DOHH2 (cell line): ENCODE results near the gene NFKBIE.

Source experiments
- H3F3A ChIP-seq: fragments of 200-600 bp; sonication (generic), shearing (Covaris generic); 2 replicates; pipeline ENCODE4 v1.6.0; 2016; ENCODE audit warnings: antibody characterized with exemption, mild to moderate bottlenecking; ENCODE audit not compliant: control insufficient read depth, insufficient read depth
- H3K27ac ChIP-seq: fragments of 200-600 bp; sonication (generic); 2 replicates; pipeline ENCODE4 v1.5.1; 2014; ENCODE audit warnings: low read depth, mild to moderate bottlenecking, low read length, moderate library complexity
- H3K27me3 ChIP-seq: fragments of 200-600 bp; sonication (generic); 2 replicates; pipeline ENCODE4 v1.6.1; 2014; ENCODE audit warnings: mild to moderate bottlenecking, low read length, mixed read lengths; ENCODE audit not compliant: control insufficient read depth
- H3K36me3 ChIP-seq: fragments of 200-600 bp; sonication (generic); 2 replicates; pipeline ENCODE4 v1.6.1; 2014; ENCODE audit warnings: mild to moderate bottlenecking, low read length, moderate library complexity, mixed read lengths; ENCODE audit not compliant: control insufficient read depth
- H3K4me1 ChIP-seq: fragments of 200-600 bp; sonication (generic); 2 replicates; pipeline ENCODE4 v1.6.1; 2014; ENCODE audit warnings: mild to moderate bottlenecking, low read length, mixed read lengths; ENCODE audit not compliant: control insufficient read depth
- H3K4me2 ChIP-seq: fragments of 200-600 bp; sonication (generic); 2 replicates; pipeline ENCODE4 v1.6.0; 2014; ENCODE audit warnings: mild to moderate bottlenecking, low read length, moderate library complexity
- H3K4me3 ChIP-seq: fragments of 200-600 bp; sonication (generic); 2 replicates; pipeline ENCODE4 v1.5.1; 2014; ENCODE audit warnings: mild to moderate bottlenecking, low read length, mixed read lengths
- H3K79me2 ChIP-seq: fragments of 200-600 bp; sonication (generic); 2 replicates; pipeline ENCODE4 v1.6.1; 2014; ENCODE audit warnings: mild to moderate bottlenecking, low read length, mixed read lengths; ENCODE audit not compliant: control insufficient read depth
- H3K9me2 ChIP-seq: fragments of 200-600 bp; sonication (generic); replicated peaks from 2 replicates; pipeline ENCODE4 v1.6.1; 2014; ENCODE audit warnings: mild to moderate bottlenecking, low read length, mixed read lengths; ENCODE audit not compliant: control insufficient read depth
- H3K9me3 ChIP-seq: fragments of 200-600 bp; sonication (generic); 2 replicates; pipeline ENCODE4 v1.6.1; 2014; ENCODE audit warnings: antibody characterized with exemption, low read length, mixed read lengths; ENCODE audit not compliant: control insufficient read depth, insufficient read depth
- H4K20me1 ChIP-seq: fragments of 200-600 bp; sonication (generic); 2 replicates; pipeline ENCODE4 v1.6.0; 2014; ENCODE audit warnings: low read depth, mild to moderate bottlenecking, antibody characterized with exemption, low read length, moderate library complexity; ENCODE audit not compliant: control insufficient read depth, insufficient read depth
- EZH2phosphoT487 ChIP-seq: fragments of 200-600 bp; sonication (generic); IDR thresholded peaks from 2 replicates; pipeline ENCODE4 v1.6.1; 2017; ENCODE audit warnings: borderline replicate concordance, mild to moderate bottlenecking, antibody characterized with exemption, low read length, moderate library complexity, mixed read lengths
- TF ChIP-seq, protein P1 (sequence below): fragments of 200-600 bp; sonication (generic); IDR thresholded peaks from one replicate; pipeline ENCODE4 v1.5.1; 2014; ENCODE audit warnings: antibody characterized with exemption, mild to moderate bottlenecking, low read depth, low read length; ENCODE audit not compliant: poor library complexity, severe bottlenecking

Gene NFKBIE

DNA sequence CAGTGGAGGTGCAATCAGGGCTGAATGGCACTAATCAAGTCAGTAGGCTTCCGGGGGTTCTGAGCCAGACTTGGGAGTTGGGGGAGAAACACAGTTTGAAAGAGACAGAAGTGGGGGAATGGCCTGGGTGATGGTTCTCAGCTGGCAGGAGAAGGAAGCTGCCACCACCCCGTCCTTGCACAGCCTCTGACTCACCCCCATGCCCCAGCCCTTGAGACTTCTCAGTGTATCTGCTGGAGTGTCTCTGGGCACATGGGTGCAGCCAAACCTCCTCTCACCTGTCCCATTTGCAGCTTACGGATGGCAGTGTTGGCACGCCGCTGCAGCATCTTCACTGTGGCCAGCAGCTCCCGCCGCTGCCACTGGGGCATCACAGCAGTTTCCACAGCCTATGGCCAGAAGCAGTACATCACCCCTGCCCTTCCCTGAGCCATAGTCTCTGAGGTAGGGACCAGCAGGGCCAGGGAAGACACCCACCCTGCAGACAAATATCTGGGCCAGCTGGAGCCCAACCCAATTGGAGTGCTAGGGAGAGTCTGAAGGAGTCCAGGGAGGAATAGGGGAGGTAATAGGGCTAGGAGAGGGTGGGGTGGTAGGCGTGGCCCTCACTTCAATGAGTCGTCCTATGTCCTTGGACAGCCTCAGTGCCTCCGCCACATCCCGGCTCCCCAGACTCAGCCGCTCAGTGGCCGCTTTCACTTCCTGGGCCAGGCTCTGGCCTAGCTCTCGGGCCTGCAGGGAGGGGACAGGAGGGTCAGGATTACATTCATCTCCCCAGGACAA, 36.6 kb upstream of the NFKBIE start:
- no peaks in the 10 kb centered on the region for H3K4me1 ChIP-seq
- peaks cover 56% of the 10 kb centered on the region for H3K36me3 ChIP-seq
- H3K27ac ChIP-seq, result no peak overlapping the region
- no peaks in the 10 kb centered on the region for H3K9me2 ChIP-seq
- H3K27me3 ChIP-seq, result peaks cover 15% of the 10 kb centered on the region
- no peak overlapping the region for H3K4me2 ChIP-seq
- no peak overlapping the region for H3K4me3 ChIP-seq
- H3K79me2 ChIP-seq, result no peaks in the 10 kb centered on the region
- H3K9me3 ChIP-seq, result no peaks in the 10 kb centered on the region
- H4K20me1 ChIP-seq, result no peaks in the 10 kb centered on the region
- TF ChIP-seq, protein P1, sequence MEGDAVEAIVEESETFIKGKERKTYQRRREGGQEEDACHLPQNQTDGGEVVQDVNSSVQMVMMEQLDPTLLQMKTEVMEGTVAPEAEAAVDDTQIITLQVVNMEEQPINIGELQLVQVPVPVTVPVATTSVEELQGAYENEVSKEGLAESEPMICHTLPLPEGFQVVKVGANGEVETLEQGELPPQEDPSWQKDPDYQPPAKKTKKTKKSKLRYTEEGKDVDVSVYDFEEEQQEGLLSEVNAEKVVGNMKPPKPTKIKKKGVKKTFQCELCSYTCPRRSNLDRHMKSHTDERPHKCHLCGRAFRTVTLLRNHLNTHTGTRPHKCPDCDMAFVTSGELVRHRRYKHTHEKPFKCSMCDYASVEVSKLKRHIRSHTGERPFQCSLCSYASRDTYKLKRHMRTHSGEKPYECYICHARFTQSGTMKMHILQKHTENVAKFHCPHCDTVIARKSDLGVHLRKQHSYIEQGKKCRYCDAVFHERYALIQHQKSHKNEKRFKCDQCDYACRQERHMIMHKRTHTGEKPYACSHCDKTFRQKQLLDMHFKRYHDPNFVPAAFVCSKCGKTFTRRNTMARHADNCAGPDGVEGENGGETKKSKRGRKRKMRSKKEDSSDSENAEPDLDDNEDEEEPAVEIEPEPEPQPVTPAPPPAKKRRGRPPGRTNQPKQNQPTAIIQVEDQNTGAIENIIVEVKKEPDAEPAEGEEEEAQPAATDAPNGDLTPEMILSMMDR, result no peak
- no peak for TF ChIP-seq EZH2phosphoT487
- H3F3A ChIP-seq, result no peaks in the 10 kb centered on the region

DNA sequence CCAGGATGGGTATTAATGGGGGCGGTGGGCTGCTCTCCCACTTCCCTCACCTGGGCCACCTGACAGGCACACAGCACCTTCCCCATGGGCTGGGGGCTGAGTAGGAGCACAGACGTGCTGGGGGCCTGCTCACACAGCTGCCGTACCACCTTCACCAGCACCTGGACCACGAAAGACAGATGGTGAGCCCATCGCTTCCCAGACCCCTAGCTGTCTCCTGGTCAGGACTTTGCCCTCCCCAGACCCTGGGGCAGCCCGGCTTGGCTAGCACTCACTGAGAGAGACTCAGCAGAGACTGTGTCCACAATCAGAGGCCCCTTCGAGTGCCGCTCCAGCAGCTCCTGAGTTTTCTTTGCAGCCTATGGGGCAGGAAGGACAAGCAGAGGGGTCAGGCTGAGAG, 35.8 kb upstream of the NFKBIE start:
- Histone ChIP-seq H3K4me3 (no peak overlapping the region), H3K4me1 (no peaks in the 10 kb centered on the region), H3K27me3 (peaks cover 24% of the 10 kb centered on the region), H3K27ac (no peak overlapping the region), H3K79me2 (no peaks in the 10 kb centered on the region), H3K36me3 (peaks cover 50% of the 10 kb centered on the region), H3K9me2 (no peaks in the 10 kb centered on the region), H3F3A (no peaks in the 10 kb centered on the region), H3K9me3 (no peaks in the 10 kb centered on the region), H3K4me2 (no peak overlapping the region), H4K20me1 (no peaks in the 10 kb centered on the region)
- TF ChIP-seq EZH2phosphoT487, result no peak
- TF ChIP-seq, protein P1, result no peak

DNA sequence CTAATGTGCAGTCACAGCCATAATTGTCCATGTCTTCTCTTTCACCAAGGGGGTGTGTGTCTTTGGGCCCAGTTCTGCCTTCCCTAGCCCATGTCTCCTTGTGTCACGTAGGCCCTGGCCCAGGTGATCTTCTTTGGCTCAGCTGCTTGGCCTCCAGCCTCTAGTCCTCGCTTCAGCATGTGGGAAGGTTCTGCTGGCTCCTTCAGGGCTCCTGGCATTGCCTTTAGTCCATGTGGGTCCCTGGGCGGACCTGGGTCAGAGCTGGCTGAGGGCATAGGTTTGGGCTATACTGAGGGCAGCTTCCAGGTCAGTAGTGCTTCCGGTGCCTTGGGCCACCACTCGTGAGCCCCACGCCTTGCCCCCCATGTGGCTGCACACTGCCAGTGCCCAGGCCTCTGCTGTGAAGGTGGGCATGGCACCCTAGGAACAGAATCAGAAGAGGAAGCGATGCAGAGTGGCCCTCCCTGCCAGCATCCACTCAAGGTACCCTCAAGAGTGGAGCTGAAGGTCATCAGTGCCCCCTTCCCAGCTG, 35.0 kb upstream of the NFKBIE start:
- Histone ChIP-seq H3K4me3 (no peak overlapping the region), H3K79me2 (no peaks in the 10 kb centered on the region), H3K27ac (no peak overlapping the region), H3K27me3 (peaks cover 26% of the 10 kb centered on the region), H3K4me2 (no peak overlapping the region), H3K36me3 (peaks cover 44% of the 10 kb centered on the region), H4K20me1 (peaks cover 3% of the 10 kb centered on the region; the same call in 1 of the 2 replicates), H3F3A (no peaks in the 10 kb centered on the region), H3K4me1 (no peaks in the 10 kb centered on the region), H3K9me3 (no peaks in the 10 kb centered on the region), H3K9me2 (no peaks in the 10 kb centered on the region)
- TF ChIP-seq EZH2phosphoT487, result no peak
- TF ChIP-seq, protein P1, result no peak
